ENCODE measurements around the gene OGFRL1.

DNA sequence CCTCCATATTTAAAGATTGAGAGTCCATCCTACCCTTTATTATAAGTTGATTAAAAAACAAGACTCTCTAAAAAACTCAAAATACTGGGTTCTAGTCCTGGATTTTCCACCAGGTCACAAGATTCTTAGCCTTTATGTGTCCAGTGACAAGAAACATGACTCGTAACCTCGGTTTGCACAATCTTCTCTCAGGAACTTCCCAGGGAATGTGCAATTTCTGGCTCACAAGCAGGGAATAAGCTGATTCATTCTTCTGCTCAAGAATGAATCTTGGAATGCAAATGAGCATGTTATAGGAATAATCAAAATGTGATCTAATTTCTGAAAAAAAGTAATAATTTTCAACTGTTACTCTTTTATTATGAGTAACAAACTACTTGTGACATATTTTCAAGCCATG is 45.1 kb downstream of the OGFRL1 start:
- TF ChIP-seq, protein P1, sequence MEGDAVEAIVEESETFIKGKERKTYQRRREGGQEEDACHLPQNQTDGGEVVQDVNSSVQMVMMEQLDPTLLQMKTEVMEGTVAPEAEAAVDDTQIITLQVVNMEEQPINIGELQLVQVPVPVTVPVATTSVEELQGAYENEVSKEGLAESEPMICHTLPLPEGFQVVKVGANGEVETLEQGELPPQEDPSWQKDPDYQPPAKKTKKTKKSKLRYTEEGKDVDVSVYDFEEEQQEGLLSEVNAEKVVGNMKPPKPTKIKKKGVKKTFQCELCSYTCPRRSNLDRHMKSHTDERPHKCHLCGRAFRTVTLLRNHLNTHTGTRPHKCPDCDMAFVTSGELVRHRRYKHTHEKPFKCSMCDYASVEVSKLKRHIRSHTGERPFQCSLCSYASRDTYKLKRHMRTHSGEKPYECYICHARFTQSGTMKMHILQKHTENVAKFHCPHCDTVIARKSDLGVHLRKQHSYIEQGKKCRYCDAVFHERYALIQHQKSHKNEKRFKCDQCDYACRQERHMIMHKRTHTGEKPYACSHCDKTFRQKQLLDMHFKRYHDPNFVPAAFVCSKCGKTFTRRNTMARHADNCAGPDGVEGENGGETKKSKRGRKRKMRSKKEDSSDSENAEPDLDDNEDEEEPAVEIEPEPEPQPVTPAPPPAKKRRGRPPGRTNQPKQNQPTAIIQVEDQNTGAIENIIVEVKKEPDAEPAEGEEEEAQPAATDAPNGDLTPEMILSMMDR (IDR thresholded peaks at IDR 0.05; ENCODE audit: insufficient read depth, low read length, poor library complexity, severe bottlenecking) = no peak
- no peak for TF ChIP-seq EZH2phosphoT487 (conservative IDR thresholded peaks at IDR 0.05; ENCODE audit: low read length)

Measured in SU-DHL-6 (cell line).